Measurements from ENCODE around the gene CA6.

- TF ChIP-seq CTCF (IDR thresholded peaks at IDR 0.05; ENCODE audit: low read depth, low read length) (no peak), POLR2A (IDR thresholded peaks at IDR 0.05; ENCODE audit: extremely low read depth, insufficient read length) (no peak)
Observed at GRCh38 chr1:8938232-8938999, 7.3 kb upstream of the CA6 start.

Data from NB4 (cell line).